ENCODE data around the gene CAMKMT.

DNA sequence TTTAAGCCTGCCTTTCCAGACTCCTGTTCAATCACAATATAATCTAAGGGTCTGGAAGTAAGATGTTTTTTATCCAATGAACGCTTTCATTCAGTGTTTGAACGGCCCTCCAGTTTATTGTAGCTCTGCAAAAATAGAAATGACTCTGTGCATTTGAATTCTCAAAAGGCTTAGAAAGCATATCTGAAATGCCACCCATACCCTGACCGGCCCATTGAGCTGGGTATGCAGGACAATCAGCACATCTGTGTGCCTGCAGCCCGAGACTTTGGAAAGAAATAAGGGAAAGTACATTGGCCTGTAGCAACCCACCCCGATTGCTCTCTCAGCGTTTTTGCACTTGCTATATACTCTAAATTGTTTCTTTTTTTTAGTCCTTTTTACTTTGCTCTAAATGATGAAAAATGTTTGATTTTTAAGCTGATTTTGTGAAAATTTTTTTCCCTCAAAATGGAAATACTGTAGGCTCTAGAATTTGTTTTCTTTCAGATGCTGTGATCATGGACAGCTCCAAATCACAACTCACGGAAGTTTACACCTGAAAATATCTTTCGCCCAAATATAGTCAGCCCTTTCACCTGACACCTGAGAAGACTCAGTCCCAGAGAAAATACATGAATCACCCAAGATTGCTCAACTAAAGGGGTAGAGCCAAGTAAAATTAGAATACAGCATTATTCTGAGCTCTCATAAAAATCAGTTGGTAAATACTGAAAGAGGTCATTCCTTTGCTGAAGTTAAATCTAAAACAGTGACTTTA, 385.3 kb downstream of the CAMKMT start:
- TF ChIP-seq, protein P1, sequence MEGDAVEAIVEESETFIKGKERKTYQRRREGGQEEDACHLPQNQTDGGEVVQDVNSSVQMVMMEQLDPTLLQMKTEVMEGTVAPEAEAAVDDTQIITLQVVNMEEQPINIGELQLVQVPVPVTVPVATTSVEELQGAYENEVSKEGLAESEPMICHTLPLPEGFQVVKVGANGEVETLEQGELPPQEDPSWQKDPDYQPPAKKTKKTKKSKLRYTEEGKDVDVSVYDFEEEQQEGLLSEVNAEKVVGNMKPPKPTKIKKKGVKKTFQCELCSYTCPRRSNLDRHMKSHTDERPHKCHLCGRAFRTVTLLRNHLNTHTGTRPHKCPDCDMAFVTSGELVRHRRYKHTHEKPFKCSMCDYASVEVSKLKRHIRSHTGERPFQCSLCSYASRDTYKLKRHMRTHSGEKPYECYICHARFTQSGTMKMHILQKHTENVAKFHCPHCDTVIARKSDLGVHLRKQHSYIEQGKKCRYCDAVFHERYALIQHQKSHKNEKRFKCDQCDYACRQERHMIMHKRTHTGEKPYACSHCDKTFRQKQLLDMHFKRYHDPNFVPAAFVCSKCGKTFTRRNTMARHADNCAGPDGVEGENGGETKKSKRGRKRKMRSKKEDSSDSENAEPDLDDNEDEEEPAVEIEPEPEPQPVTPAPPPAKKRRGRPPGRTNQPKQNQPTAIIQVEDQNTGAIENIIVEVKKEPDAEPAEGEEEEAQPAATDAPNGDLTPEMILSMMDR (IDR thresholded peaks at IDR 0.05): no peak
- no peak for TF ChIP-seq POLR2A (IDR thresholded peaks at IDR 0.05)
